AG08395 (cell line): Measurements from ENCODE around the gene PIN1.
"Not testable (repeated sequence)": the region's sequence is repeated elsewhere in the genome, so short reads cannot be mapped to it uniquely, and the experiment has no call there.

ENCODE experiments used
- DNase-seq: peaks from one replicate; pipeline ENCODE4 v3.0.0; 2012; ENCODE audit warnings: mixed read lengths, low spot score

The PIN1 gene

DNA sequence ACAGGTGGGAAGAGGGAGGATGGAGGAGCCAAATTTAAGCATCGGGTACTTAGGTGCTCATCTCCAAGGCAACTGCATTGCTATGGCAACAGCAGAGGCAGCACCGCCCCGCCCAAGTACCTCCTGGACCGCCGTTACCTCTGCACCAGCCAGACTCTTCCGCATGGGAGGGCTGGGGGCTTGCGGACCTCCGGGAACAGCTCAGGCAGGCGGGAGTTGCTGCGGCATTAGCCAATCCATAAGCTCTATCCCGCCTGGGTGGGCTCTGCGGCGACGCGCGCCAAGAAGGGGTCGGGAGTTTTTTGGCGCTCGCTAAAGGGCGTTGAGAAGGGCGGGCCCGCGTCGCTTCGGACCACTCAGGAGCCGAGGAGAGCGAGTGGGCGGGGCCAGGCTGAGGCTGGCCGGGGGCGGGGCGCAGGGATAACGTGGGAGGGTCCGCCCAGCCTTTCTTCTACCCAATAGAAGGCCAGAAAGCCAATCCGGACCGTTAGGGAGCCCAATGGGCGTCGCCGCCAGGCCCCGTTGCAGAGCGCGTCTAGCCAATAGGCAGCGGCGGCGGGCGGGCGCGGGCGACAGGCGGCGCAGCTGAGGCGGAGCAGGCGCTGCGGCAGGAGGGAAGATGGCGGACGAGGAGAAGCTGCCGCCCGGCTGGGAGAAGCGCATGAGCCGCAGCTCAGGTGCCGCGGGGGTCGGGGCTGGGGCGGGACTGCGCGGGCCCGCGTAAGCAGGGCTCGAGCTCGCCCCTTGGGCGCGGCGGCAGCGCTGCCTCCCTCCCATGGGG, at the start of gene PIN1:
Gene PIN1 (plus strand): TSS at position 593 of the 781 bp plus-strand sequence. CDS start 27 bp downstream, at position 620.
- DNase-seq: peak; percentile 99

- peak; percentile 97 for DNase-seq
Measured at GRCh38 chr19:9785367-9786331, 49.5 kb upstream of the PIN1 start.

DNA sequence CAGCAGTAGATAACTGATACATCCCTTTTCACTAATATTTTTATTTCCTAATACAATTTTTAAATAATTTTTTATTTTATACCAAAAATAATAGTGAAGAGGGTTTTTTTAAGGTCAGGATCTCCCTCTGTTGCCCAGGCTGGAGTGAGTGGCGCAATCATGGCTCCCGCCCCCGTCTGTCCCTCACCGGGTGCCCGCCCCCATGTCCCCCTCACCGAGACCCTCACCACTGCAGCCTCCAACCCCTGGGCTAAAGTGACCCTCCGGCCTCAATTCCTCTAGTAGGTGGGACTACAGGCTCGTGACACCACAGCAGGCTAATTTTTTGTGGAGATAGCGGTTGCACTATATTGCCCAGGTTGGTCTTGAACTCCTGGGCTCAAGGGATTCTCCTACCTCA, 48.8 kb upstream of the PIN1 start:
- no peak for DNase-seq

GRCh38 chr19:9786819-9787218, 48.3 kb upstream of the PIN1 start:
- DNase-seq: no peak

DNA sequence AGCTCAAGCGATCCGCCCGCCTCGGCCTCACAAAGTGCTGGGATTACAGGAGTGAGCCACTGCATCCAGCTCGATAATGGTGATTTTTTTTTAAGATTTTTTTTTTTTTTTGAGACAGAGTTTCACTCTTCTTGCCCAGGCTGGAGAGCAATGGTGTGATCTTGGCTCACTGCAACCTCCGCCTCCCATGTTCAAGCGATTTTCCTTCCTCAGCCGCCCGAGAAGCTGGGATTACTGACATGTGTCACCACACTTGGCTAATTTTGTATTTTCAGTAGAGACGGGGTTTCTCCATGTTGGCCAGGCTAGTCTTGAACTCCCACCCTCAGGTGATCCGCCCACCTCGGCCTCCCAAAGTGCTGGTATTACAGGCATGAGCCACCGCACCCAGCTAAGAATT, 46.5 kb upstream of the PIN1 start:
- not testable (repeated sequence) for DNase-seq

DNA sequence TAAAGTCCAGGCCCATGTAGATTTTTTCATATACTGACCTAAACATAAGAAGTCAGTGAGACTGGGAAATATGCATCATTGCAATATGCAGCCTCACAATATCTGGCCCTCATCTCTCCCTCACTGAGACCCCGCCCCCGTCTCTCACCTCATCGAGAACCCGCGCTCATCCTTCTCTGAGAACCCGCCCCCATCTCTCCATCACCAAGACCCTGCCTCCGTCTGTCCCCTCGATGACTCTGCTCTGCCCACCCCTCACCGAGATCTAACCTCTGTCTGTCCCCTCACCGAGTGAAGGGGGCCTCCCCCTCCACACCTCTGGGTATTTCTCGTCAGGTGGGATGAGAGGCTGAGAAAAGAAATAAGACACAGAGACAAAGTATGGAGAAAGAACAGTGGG, 46.1 kb upstream of the PIN1 start:
- no peak for DNase-seq

DNA sequence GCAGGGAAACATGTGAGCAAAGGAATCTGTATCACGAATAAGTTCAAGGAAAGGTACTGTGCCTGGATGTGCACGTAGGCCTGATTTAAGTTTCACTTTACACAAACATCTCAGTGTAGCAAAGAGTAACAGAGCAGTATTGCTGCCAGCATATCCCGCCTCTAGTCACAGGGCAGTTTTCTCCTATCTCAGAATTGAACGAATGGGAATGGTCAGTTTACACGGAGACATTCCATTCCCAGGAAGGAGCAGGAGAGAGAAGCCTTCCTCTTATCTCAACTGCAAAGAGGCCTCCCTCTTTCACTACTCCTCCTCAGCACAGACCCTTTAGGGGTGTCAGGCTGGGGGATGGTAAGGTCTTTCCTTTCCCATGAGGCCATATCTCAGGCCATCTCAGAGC, 45.5 kb upstream of the PIN1 start:
- DNase-seq: not testable (repeated sequence)

- DNase-seq: not testable (repeated sequence)
Measured at GRCh38 chr19:9791073-9791367, 44.1 kb upstream of the PIN1 start.

DNA sequence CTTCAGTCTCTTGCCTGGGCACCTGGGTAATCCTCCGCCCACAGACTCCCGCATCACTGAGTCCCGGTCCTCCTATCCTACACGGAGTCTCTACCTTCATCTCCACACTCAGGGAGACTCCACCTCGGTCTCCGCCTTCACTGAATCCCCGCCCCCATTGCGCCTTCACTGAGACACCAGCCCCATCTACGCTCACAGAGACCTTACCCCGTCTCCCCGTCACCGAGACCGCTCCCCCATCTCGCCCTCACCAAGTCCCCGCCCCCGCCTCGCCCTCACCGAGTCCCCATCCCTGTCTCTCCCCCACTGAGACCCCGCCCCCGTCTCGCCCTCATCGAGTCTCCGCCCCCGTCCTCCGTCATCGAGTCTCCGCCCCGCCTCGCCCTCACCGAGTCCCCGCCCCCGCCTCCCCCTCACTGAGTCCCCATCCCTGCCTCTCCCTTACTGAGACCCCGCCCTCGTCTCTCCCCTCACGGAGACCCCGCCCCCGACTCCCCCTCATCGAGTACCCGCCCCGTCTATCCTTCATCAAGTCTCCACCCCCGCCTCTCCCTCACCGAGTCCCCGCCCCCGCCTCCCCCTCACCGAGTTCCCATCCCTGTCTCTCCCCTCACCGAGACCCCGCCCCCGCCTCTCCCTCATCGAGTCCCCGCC, 43.4 kb upstream of the PIN1 start:
- DNase-seq: peak; percentile 97

DNA sequence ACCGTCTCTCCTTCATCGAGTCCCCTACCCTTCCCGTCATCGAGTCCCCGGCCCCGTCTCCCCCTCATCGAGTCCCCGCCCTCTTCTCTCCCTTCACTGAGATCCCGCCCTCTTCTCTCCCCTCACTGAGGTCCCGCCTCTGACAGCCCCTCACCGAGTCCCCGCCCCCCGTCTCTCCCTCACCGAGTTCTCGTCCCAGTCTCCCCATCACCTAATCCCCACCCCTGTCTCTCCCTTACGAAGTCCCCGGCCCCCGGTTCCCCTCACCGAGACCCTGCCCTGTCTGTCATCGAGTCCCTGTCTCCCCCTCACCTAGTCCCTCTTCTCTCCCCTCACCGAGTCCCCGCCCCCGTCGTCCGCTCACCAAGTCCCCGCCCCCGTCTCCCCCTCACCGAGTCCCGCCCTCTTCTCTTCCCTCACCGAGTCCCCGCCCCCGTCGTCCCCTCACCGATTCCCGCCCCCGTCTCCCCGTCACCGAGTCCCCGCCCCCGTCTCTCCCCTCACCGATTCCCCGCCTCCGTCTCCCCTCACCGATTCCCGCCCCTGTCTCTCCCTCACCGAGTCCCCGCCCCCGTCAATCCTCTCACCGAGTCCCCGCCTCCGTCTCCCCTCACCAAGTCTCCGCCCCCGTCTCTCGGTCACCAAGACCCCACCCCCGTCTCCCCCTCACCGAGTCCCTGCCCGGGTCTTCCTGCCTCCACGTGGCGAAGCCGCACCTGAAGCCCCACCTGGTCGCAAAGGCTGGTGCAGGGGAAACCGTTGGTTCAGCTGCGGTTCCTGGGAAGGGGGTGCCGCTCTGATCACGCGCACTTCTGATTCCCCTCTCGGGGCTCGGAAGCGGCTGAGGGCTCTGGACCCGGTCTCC, 42.7 kb upstream of the PIN1 start:
- peak; percentile 93 for DNase-seq

- DNase-seq: peak; percentile 20
Measured at GRCh38 chr19:9793071-9793591, 42.0 kb upstream of the PIN1 start.

DNA sequence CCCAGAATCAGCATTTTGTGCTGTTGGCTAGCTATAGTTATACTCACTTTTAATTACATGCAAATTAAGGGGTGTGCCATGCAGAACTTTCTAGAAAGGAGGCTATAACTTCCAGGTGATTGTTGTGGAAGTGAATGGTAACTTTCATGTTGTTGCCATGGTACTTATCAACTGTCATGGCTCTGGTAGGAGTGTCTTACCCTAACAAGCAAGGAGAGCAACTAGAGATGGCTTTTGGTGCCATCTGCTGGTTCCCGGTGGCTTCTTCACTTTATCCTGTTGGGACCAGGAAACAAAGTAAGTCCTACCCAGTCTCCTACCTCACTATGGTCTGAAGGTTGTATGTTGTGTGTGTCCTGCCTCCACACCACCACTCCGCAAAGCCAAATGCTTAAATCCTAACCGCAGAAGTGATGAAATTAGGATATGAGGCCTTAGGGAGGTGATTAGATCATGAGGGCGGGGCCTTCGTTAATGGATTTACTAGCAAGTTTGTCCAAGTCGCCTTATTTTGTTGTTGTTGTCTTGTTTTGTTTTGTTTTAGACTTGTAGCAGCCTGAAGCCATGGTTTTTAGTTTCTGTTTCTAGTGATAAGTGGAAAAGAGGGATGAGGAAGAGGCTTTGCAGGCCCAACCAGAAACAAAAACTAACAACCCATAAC, 38.9 kb upstream of the PIN1 start:
- peak; percentile 78 for DNase-seq

GRCh38 chr19:9797871-9798270, 37.2 kb upstream of the PIN1 start:
- no peak for DNase-seq

DNA sequence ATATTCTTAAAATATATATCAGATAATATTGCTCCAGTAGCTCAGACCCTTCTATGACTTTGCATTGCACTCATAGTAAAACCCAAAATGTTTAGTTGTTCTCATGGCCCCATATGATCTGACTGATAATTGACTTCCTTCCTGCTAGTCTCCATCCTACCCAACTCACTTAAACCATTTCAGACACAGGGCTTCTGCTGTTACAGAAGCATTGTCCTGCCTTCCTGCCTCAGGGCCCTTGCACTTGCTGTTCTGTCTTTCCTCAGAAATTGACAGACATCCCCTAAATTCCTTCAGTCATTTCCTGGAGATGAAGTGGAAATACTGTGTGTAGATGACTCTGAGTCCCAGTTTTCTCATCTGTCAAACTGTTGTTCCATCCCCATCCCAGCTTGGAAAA, 36.0 kb upstream of the PIN1 start:
- no peak for DNase-seq

DNA sequence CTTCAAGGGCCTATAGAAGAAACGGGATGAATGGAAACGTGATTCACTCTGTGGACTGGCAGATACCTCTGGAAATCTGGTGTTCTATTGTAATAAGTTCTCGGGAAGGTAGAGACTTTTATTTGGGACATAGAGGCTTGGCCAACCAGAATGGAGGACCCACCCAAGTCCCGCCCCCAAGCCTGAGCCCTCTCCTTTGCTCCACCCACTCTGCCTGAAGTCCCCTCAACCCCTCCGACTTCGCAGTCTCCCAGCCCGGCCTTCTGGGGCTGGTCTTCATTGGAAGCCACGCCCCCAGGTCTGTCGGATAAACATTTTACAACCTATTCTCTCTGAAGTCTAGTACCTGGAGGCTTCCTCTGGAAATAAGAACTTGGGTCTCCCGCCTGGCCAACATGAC, 33.1 kb upstream of the PIN1 start:
- DNase-seq: no peak

DNA sequence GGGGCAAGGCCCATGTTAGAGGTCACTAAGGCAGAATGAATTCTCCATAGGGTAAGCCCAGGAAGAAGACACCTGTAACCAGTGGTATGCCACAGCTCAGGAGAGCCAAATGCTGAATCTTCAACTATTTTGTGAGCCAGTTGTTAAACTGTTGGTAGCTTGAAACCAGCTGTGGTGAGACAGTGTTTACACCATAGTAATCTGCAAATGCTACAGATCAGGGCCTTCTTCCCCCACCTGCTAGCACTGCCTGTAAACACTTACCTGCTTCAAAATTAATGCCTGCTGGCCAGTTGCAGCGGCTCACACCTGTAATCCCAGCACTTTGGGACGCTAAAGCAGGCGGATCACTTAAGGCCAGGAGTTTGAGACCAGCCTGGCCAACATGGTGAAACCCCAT, 28.3 kb upstream of the PIN1 start:
- DNase-seq: no peak

DNA sequence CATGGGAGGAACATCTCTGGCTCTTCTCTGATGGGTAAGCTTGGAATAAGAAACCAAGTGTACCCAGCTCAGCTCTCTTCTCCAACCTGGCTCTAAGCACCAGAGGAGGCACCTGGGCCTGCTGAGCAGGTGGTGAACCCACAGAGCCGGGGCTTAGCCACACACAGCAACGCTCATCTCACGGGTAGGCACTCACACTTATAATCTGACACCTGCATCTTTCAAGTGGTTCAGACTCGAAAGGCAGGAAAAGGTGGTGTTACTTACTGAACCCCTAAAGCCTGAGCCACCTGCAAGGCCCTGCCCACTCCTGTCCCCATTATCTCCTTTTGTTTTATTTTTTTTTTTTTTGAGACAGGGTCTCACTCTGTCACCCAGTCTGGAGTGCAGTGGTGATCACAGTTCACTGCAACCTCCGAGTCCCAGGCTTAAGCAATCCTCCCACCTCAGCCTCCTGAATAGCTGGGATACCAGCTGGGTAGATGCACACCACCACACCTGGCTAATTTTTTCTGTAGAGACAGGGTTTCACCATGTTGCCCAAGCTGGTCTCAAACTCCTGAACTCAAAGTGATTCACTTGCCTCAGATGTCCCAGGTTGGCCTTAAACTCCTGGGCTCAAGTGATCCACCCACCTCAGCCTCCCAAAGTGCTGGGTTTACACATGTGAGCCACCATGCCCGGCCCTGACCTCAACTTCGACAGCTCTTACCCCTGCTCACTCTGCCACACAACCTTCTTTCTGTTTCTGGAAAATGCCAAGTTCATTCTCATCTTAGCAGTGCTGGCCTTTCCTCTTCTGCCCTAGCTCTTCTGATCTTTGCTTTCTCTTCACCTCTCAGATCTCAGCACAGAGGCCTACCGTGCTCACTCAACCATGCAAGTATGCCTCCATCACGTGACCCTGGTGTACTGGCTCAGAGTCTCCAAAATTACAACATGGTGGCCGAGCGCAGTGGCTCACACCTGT, 26.0 kb upstream of the PIN1 start:
- no peak for DNase-seq

DNA sequence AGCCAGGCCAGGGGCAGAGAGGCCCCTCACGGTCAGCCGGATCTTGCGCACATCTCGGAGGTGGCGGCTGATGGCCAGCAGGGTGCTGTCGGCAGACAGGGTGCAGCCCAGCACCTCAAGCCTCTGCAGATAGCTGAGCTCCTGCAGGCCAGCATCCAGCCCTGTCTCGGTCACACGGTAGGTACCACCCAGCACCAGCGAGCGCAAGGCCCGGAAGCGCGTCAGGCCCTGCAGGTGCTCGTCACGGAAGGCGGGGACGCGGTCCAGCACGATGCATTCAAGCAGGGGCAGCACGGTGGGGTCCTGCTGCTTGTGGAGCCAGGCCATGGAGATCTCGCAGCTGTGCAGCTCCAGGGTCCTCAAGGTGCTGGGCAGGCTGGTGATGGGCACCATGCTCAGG, 24.0 kb upstream of the PIN1 start:
- DNase-seq: no peak

GRCh38 chr19:9818175-9818733, 16.9 kb upstream of the PIN1 start:
- DNase-seq: no peak
